Right kidney (tissue), 1 donor: ENCODE results near the gene KCNMB2.

Experiments used
- DNase-seq: peaks from one replicate; pipeline ENCODE4 v3.0.0-alpha.2; 2016

KCNMB2 gene

GRCh38 chr3:178568155-178568731 lies 32.0 kb downstream of the KCNMB2 start:
- no peak for DNase-seq

GRCh38 chr3:178568911-178569310 lies 32.7 kb downstream of the KCNMB2 start:
- DNase-seq: no peak

- DNase-seq: no peak
These were observed 33.6 kb downstream of the KCNMB2 start for GRCh38 chr3:178569826-178570225.

GRCh38 chr3:178583963-178584575 lies 47.8 kb downstream of the KCNMB2 start:
- no peak for DNase-seq

- no peak for DNase-seq
These were observed 48.6 kb downstream of the KCNMB2 start for GRCh38 chr3:178584722-178585380.

- no peak for DNase-seq
These were observed 49.2 kb downstream of the KCNMB2 start for GRCh38 chr3:178585454-178585853.

- no peak for DNase-seq
These were observed 49.8 kb downstream of the KCNMB2 start for GRCh38 chr3:178586076-178586475.

- DNase-seq: no peak
These were observed 52.4 kb downstream of the KCNMB2 start for GRCh38 chr3:178588628-178589027.

- DNase-seq: no peak
These were observed 57.5 kb downstream of the KCNMB2 start for GRCh38 chr3:178593786-178594185.

GRCh38 chr3:178597371-178597770 lies 61.1 kb downstream of the KCNMB2 start:
- DNase-seq: no peak

GRCh38 chr3:178602856-178603255 lies 66.6 kb downstream of the KCNMB2 start:
- DNase-seq: no peak

- no peak for DNase-seq
These were observed 67.5 kb downstream of the KCNMB2 start for GRCh38 chr3:178603735-178604134.

GRCh38 chr3:178618197-178618596 lies 82.0 kb downstream of the KCNMB2 start:
- DNase-seq: no peak

- DNase-seq: no peak
These were observed 82.7 kb downstream of the KCNMB2 start for GRCh38 chr3:178618896-178619295.

GRCh38 chr3:178623666-178624255 lies 87.5 kb downstream of the KCNMB2 start:
- DNase-seq: no peak

GRCh38 chr3:178624276-178624675 lies 88.0 kb downstream of the KCNMB2 start:
- no peak for DNase-seq

- DNase-seq: no peak
These were observed 88.9 kb downstream of the KCNMB2 start for GRCh38 chr3:178625053-178625600.

GRCh38 chr3:178628037-178628436 lies 91.8 kb downstream of the KCNMB2 start:
- no peak for DNase-seq

GRCh38 chr3:178629430-178630178 lies 93.4 kb downstream of the KCNMB2 start:
- no peak for DNase-seq

- DNase-seq: no peak
These were observed 95.7 kb downstream of the KCNMB2 start for GRCh38 chr3:178631950-178632349.

GRCh38 chr3:178634975-178635374 lies 98.7 kb downstream of the KCNMB2 start:
- no peak for DNase-seq

GRCh38 chr3:178637802-178638201 lies 101.6 kb downstream of the KCNMB2 start:
- DNase-seq: no peak

GRCh38 chr3:178645503-178645902 lies 109.3 kb downstream of the KCNMB2 start:
- DNase-seq: no peak
